ENCODE results near the gene HSF5. TPM values are rescaled to one million over a fixed set of nuclear protein-coding genes. Genes with fewer than 3 reads are reported as not detected.
"Not testable (repeated sequence)": the region's sequence is repeated elsewhere in the genome, so short reads cannot be mapped to it uniquely, and the experiment has no call there.

Gene HSF5
- total RNA-seq, 1 experiment from 2014 or later, result not detected

- not testable (repeated sequence) for DNase-seq (ENCODE audit: low spot score)
Measured at GRCh38 chr17:58481798-58482197, 6.4 kb downstream of the HSF5 start.

DNA sequence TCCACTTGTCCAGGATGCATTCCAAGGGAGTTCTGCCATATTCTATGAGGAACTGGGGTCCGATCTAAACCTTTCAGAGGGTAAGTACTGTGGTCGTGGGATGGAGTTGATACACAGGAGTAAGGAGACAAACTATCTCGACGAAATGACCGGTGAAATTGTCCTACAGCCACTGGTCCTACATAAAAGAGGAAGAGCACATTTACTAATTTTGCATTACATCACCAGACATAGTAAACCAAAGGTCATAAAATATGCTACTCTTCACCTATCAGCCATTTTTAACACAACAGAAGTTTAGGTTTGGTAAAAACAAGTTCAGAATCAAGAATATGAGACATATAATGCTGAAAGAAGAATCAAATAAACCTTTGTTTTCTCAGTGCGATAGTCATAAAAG is 8.1 kb downstream of the HSF5 start:
- DNase-seq (ENCODE audit: low spot score), result no peak

- no peak for DNase-seq (ENCODE audit: low spot score)
Measured at GRCh38 chr17:58476812-58477211, 11.4 kb downstream of the HSF5 start.

GRCh38 chr17:58475985-58476384 is 12.2 kb downstream of the HSF5 start:
- no peak for DNase-seq (ENCODE audit: low spot score)

- no peak for DNase-seq (ENCODE audit: low spot score)
Measured at GRCh38 chr17:58470356-58470755, 17.9 kb downstream of the HSF5 start.

DNA sequence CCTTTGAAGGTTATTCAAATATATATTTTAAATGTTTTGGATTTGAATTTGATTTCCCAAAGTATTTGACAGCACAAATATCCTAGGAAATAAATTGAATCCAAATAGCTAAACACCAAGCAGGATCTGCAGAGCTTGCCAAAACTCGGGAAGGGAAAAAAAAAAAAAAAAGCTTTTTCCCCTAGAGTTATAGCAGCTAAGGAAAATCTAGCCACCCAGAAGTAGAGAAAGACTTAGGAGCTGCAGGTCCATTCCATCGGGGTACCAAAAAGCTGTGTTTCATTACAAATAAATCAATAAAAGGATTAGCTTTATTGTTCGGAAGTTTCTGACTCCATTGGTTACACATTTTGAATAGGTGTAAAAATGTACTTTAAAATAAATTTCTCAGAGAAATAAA is 19.3 kb downstream of the HSF5 start:
- DNase-seq (ENCODE audit: low spot score), result no peak

DNA sequence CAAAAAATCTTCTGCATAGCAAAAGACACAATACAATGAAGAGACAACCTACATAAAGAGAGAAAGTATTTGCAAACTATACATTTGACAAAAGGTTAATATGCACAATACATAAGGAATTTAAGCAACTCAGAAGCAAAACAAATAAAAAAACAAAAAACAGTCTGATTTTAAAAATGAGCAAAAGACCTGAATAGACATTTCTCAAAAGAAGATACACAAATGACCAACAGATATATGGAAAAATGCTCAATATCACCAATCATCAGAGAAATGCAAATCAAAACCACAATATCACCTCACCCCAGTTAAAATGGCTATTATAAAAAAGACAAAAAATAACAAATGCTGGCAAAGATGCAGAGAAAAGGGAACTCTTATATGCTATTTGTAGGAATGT is 32.7 kb downstream of the HSF5 start:
- no peak for DNase-seq (ENCODE audit: low spot score)

DNA sequence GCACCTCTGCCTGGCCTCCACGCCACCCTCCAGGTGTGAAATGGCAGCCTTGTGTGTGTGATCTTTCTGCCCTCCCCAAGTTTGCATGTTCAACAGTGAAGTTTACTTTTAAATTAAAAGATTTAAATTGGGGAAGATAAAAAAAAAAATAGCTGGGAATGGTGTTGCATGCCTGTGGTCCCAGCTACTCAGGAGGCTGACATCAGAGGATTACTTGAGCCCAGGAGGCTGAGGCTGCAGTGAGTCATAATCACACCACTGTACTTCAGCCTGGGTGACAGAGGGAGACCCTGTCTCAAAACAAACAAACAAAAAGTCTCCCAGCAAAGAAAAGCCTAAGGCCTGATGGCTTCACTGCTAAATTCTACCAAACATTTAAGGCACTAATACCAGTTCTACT is 35.5 kb downstream of the HSF5 start:
- no peak for DNase-seq (ENCODE audit: low spot score)

DNA sequence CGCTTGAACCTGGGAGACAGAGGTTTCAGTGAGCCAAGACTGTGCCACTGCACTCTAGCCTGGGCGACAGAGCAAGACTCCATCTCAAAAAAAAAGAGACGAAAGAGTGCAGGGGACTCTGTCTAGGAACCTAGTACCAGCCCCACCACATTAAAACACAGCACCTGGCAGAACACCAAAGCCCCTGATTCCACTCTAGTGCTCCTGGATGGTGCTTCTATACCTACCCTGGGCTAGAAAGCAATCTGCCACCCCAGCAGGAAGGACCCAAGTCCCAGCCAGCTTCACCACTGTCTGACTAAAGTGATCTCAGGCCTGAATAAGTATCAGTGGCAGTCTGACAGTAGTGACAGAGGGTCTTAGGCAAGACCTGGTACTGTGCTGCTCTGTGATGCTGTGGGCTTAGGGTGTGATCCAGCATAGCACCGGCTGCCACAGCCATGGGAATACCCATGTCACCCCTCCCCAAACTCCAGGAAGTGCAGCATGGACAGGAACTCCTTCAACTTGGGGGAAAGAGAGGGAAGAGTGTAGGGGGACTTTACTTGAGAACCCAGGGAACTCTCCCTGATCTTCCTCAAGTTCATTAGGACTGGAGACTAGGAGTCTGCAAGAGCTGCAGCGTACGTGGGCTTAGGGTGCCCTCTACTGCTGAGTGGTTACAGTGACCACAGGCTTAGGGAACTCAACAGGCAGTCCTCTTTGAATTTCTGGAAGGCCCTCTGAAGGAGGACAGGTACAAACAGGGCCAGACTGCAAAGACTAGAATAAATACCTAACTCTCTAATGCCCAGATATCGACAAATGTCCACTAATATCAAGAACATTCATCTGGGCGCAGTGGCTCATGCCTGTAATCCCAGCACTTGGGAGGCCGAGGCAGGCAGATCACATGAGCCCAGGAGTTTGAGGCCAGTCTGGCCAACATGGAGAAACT is 40.9 kb downstream of the HSF5 start:
- peak; percentile 91 for DNase-seq (ENCODE audit: low spot score)

DNA sequence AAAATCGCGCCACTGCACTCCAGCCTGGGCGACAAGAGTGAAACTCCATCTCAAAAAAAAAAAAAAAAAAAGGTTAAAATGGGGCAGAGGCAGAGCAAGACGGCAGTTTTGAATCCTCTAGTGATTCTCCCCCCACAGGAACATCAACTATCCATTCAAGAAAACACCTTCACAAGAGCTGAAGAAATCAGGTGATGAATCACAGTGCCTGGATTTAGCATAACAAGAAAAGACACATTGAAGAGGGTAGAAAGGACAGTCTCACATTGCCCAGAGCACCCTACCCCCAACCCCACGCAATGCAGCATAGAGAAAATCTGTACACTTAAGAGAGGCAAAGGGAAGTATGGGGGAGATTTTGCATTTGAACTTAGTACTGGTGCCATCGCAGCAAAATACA is 42.1 kb downstream of the HSF5 start:
- DNase-seq (ENCODE audit: low spot score), result no peak

- DNase-seq (ENCODE audit: low spot score), result no peak
Measured at GRCh38 chr17:58436805-58437239, 51.4 kb downstream of the HSF5 start.

GRCh38 chr17:58436245-58436644 is 52.0 kb downstream of the HSF5 start:
- no peak for DNase-seq (ENCODE audit: low spot score)

- no peak for DNase-seq (ENCODE audit: low spot score)
Measured at GRCh38 chr17:58432806-58433573, 55.2 kb downstream of the HSF5 start.

- DNase-seq (ENCODE audit: low spot score), result no peak
Measured at GRCh38 chr17:58427807-58428206, 60.4 kb downstream of the HSF5 start.

DNA sequence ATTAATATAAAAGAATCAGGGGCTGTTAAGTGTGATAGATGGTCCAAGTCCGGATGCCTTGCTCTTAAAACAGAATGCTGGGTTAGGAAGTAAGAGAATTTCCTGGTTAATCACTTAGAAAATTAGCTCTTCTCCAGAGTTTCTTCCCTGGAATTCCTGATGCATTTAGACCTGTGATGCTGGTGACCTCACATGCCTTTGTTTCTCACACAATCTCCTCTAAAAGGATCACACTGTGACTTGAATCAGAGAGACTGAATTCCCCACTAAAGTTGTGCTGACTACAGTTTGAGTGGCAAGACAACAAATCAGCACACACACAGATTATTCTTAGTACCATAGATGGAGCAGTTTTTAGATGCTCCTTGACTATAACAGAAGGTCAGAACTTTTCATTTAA is 66.5 kb downstream of the HSF5 start:
- no peak for DNase-seq (ENCODE audit: low spot score)

GRCh38 chr17:58420827-58421226 is 67.4 kb downstream of the HSF5 start:
- DNase-seq (ENCODE audit: low spot score), result no peak

- DNase-seq (ENCODE audit: low spot score), result peak; percentile 99
Measured at GRCh38 chr17:58417300-58418092, 70.7 kb downstream of the HSF5 start, which contains the start of gene RNF43. RNF43 (minus strand) TSS chr17:58417534; CDS start chr17:58415577, 1,957 bp downstream.

GRCh38 chr17:58416937-58417299 is 71.3 kb downstream of the HSF5 start:
- no peak for DNase-seq (ENCODE audit: low spot score)

- DNase-seq (ENCODE audit: low spot score), result no peak
Measured at GRCh38 chr17:58416396-58416795, 71.8 kb downstream of the HSF5 start.

GRCh38 chr17:58415371-58416055 is 72.7 kb downstream of the HSF5 start:
- DNase-seq (ENCODE audit: low spot score), result peak; percentile 80

DNA sequence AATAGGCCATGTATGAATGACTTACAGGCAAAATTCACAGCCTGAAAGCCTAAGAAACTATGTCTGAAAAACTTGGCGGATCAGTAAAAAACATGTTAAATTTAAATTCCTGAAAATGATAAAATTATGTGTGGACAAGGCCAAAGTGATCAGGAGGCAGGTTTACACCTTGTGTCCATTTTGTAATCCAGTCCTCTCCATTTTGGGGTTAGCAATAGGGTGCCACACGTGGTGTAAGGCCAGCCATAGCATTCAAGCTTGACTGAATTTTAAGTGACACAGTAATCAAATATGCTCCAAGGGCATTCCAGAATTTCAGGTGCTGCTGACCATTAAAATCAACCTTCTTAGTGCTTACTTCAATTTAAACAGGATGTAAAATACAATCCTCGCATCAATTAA is 73.6 kb downstream of the HSF5 start:
- DNase-seq (ENCODE audit: low spot score), result peak; percentile 87
